PC-3 (cell line): Measurements from ENCODE around the gene ADARB2. TPM values are rescaled to one million over a fixed set of nuclear protein-coding genes. Genes with fewer than 3 reads are reported as not detected.

Source experiments
- ATAC-seq: fragments of 200-7000 bp; cut with Tn5 transposase; 2 replicates; pipeline ENCODE4 v1.9.1; 2020; ENCODE audit warnings: mild to moderate bottlenecking, moderate library complexity
- BruUV-seq: library from RNA; stranded (reverse); fragments of 400-500 nt; replicated peaks from 2 replicates; lab custom pipeline; 2021; lab: Mats Ljungman, UMichigan
- CTCF ChIA-PET: fragments of 300-600 bp; sonication (Branson Sonifier 250); formaldehyde crosslinking; loops from one replicate; lab custom pipeline; 2022; ENCODE audit warnings: antibody characterized with exemption; lab: Charles Lee
- POLR2A ChIA-PET: fragments of 300-600 bp; sonication (Branson Sonifier 250); formaldehyde crosslinking; loops from one replicate; lab custom pipeline; 2022; ENCODE audit warnings: antibody characterized with exemption; ENCODE audit not compliant: unreplicated experiment; lab: Charles Lee
- DNase-seq: peaks from one replicate; pipeline ENCODE4 v3.0.0-alpha.2; 2015
- H2AFZ ChIP-seq: fragments of 300-600 bp; sonication (generic); 2 replicates; pipeline ENCODE4 v1.6.0; 2016; ENCODE audit warnings: antibody characterized with exemption, low read length
- H3F3A ChIP-seq: fragments of 300-600 bp; sonication (generic); one replicate; pipeline ENCODE4 v1.6.0; 2017; ENCODE audit warnings: antibody characterized with exemption, low read length, control low read depth, mild to moderate bottlenecking; ENCODE audit not compliant: unreplicated experiment
- H3K27ac ChIP-seq: fragments of 300-600 bp; sonication (generic); 2 replicates; pipeline ENCODE4 v1.5.1; 2016; ENCODE audit warnings: mild to moderate bottlenecking, low read length
- H3K27me3 ChIP-seq: fragments of 300-600 bp; sonication (generic); 2 replicates; pipeline ENCODE4 v1.6.1; 2016; ENCODE audit warnings: low read length, mixed read lengths
- H3K36me3 ChIP-seq: fragments of 300-600 bp; sonication (generic); 2 replicates; pipeline ENCODE4 v1.6.1; 2016; ENCODE audit warnings: low read depth, mixed run types, low read length, mixed read lengths
- H3K4me1 ChIP-seq: fragments of 300-600 bp; sonication (generic); 2 replicates; pipeline ENCODE4 v1.5.1; 2016; ENCODE audit warnings: low read length; ENCODE audit not compliant: insufficient read depth
- H3K4me2 ChIP-seq: fragments of 300-600 bp; sonication (generic); 2 replicates; pipeline ENCODE4 v1.6.0; 2016; ENCODE audit warnings: low read length
- H3K4me3 ChIP-seq: fragments of 300-600 bp; sonication (generic); 2 replicates; pipeline ENCODE4 v1.5.1; 2016; ENCODE audit warnings: mild to moderate bottlenecking, low read length, mixed read lengths
- H3K79me2 ChIP-seq: fragments of 300-600 bp; sonication (generic); 2 replicates; pipeline ENCODE4 v1.6.1; 2017; ENCODE audit warnings: low read length, mixed read lengths
- H3K9ac ChIP-seq: fragments of 300-600 bp; sonication (generic); 2 replicates; pipeline ENCODE4 v1.6.0; 2016; ENCODE audit warnings: mild to moderate bottlenecking, low read length
- H3K9me2 ChIP-seq: fragments of 300-600 bp; sonication (generic); replicated peaks from 2 replicates; pipeline ENCODE4 v1.6.1; 2016; ENCODE audit warnings: mixed run types, low read length, mixed read lengths
- H3K9me3 ChIP-seq: fragments of 300-600 bp; sonication (generic); 2 replicates; pipeline ENCODE4 v1.6.1; 2016; ENCODE audit warnings: low read length, mixed read lengths
- H4K20me1 ChIP-seq: fragments of 300-600 bp; sonication (generic); 2 replicates; pipeline ENCODE4 v1.6.1; 2016; ENCODE audit warnings: low read length, mixed read lengths
- CTCF ChIP-seq: fragments of 300-600 bp; sonication (generic); conservative IDR thresholded peaks from 2 replicates; pipeline ENCODE4 v1.5.1; 2017; ENCODE audit warnings: antibody characterized with exemption, low read depth, mild to moderate bottlenecking, low read length
- EZH2 ChIP-seq: fragments of 300-600 bp; sonication (generic); IDR thresholded peaks from one replicate; pipeline ENCODE4 v1.6.1; 2017; ENCODE audit warnings: antibody characterized with exemption, mild to moderate bottlenecking, low read length; ENCODE audit not compliant: unreplicated experiment
- EZH2phosphoT487 ChIP-seq: fragments of 300-600 bp; sonication (generic); IDR thresholded peaks from 2 replicates; pipeline ENCODE4 v1.6.1; 2018; ENCODE audit warnings: mild to moderate bottlenecking, antibody characterized with exemption, low read length, borderline replicate concordance
- intact Hi-C: fragments of 100-400 bp; cut with micrococcal nuclease; formaldehyde crosslinking; loops from 2 replicates; pipeline ENCODE4 v1.9.0; 2023
- total RNA-seq: library from RNA; depleted of rRNA; stranded (reverse); fragments of >200 nt; gene quantifications from 2 replicates; pipeline ENCODE4 v1.2.3, GENCODE V29; 2014

Gene ADARB2
- total RNA-seq, 1 experiment from 2014 or later = not detected

- intact Hi-C loops = no loop called here
- POLR2A ChIA-PET = no interaction called here
Measured at GRCh38 chr10:1674501-1674900, 62.8 kb downstream of the ADARB2 start.

GRCh38 chr10:1673568-1674345, 63.6 kb downstream of the ADARB2 start:
- POLR2A ChIA-PET = no interaction called here
- H3F3A ChIP-seq = no peaks in the 10 kb centered on the region

More at GRCh38 chr10:1674501-1674900, 62.8 kb downstream of the ADARB2 start:
- no TSS peak for BruUV-seq
- no peaks in the 10 kb centered on the region for H3K27me3 ChIP-seq
- H3K4me3 ChIP-seq = no peak overlapping the region
- no peak overlapping the region for H3K4me2 ChIP-seq
- no peaks in the 10 kb centered on the region for H3K36me3 ChIP-seq
- no peaks in the 10 kb centered on the region for H3K9me3 ChIP-seq
- H3K27ac ChIP-seq = no peak overlapping the region
- TF ChIP-seq CTCF (no peak), EZH2phosphoT487 (no peak), EZH2 (no peak)
- no peak overlapping the region for H2AFZ ChIP-seq
- ATAC-seq (no peak), DNase-seq (no peak)
- H3F3A ChIP-seq = no peaks in the 10 kb centered on the region
- CTCF ChIA-PET = no interaction called here
- no peaks in the 10 kb centered on the region for H4K20me1 ChIP-seq
- no peak overlapping the region for H3K9ac ChIP-seq
- no peaks in the 10 kb centered on the region for H3K4me1 ChIP-seq
- no peaks in the 10 kb centered on the region for H3K79me2 ChIP-seq
- no peaks in the 10 kb centered on the region for H3K9me2 ChIP-seq

More at GRCh38 chr10:1673568-1674345, 63.6 kb downstream of the ADARB2 start:
- H3K9me3 ChIP-seq = no peaks in the 10 kb centered on the region
- DNase-seq (no peak), ATAC-seq (no peak)
- H3K9me2 ChIP-seq = no peaks in the 10 kb centered on the region
- CTCF ChIA-PET = no interaction called here
- BruUV-seq = no TSS peak
- no peak overlapping the region for H3K27ac ChIP-seq
- TF ChIP-seq EZH2phosphoT487 (no peak), EZH2 (no peak), CTCF (no peak)
- no peak overlapping the region for H3K4me3 ChIP-seq
- no peaks in the 10 kb centered on the region for H3K27me3 ChIP-seq
- H3K4me1 ChIP-seq = no peaks in the 10 kb centered on the region
- no peaks in the 10 kb centered on the region for H3K79me2 ChIP-seq
- H3K36me3 ChIP-seq = no peaks in the 10 kb centered on the region
- intact Hi-C loops = no loop called here
- H2AFZ ChIP-seq = no peak overlapping the region
- H3K9ac ChIP-seq = no peak overlapping the region
- no peak overlapping the region for H3K4me2 ChIP-seq
- no peaks in the 10 kb centered on the region for H4K20me1 ChIP-seq
